IMR-90 (cell line): ENCODE data around the gene ALAS1. TPM values are rescaled to one million over a fixed set of nuclear protein-coding genes. Genes with fewer than 3 reads are reported as not detected.

Source experiments
- ATAC-seq: fragments of 200-7000 bp; cut with Tn5 transposase; 2 replicates; pipeline ENCODE4 v1.9.1; 2020; ENCODE audit warnings: low read depth, mild to moderate bottlenecking, moderate library complexity
- BruUV-seq: library from RNA; stranded (reverse); fragments of 400-500 nt; replicated peaks from 2 replicates; lab custom pipeline; 2021; lab: Mats Ljungman, UMichigan
- CTCF ChIA-PET: fragments of 300-600 bp; formaldehyde crosslinking; extraction: SDS; loops from one replicate; lab custom pipeline; 2021; ENCODE audit warnings: antibody characterized with exemption; lab: Yijun Ruan, JAX
- POLR2A ChIA-PET: fragments of 300-600 bp; sonication (Branson Sonifier 250); formaldehyde crosslinking; loops from one replicate; lab custom pipeline; 2022; ENCODE audit warnings: antibody characterized with exemption; ENCODE audit not compliant: unreplicated experiment; lab: Charles Lee
- DNase-seq: peaks from one replicate; pipeline ENCODE4 v3.0.0; 2013
- H2AFZ ChIP-seq: replicated peaks from 2 replicates; pipeline ENCODE3; 2013; ENCODE audit warnings: low read length, mild to moderate bottlenecking; ENCODE audit not compliant: poor library complexity
- H2AK5ac ChIP-seq: 2 replicates; pipeline ENCODE4 v1.6.1; 2013; ENCODE audit warnings: low read depth, low read length, inconsistent platforms
- H2AK9ac ChIP-seq: replicated peaks from 2 replicates; pipeline ENCODE3; 2013; ENCODE audit warnings: mild to moderate bottlenecking, low read depth, low read length, moderate library complexity; ENCODE audit not compliant: poor library complexity
- H2BK120ac ChIP-seq: 2 replicates; pipeline ENCODE4 v1.6.1; 2013; ENCODE audit warnings: low read depth, low read length, inconsistent platforms
- H2BK15ac ChIP-seq: 3 replicates; pipeline ENCODE4 v1.6.1; 2013; ENCODE audit warnings: low read depth, low read length, inconsistent platforms
- H2BK20ac ChIP-seq: 2 replicates; pipeline ENCODE4 v1.6.1; 2013; ENCODE audit warnings: low read depth, mild to moderate bottlenecking, inconsistent platforms, low read length, moderate library complexity
- H2BK5ac ChIP-seq: 2 replicates; pipeline ENCODE4 v1.6.1; 2013; ENCODE audit warnings: mild to moderate bottlenecking, low read depth, low read length, inconsistent platforms; ENCODE audit not compliant: poor library complexity, severe bottlenecking
- H3K14ac ChIP-seq: replicated peaks from 2 replicates; pipeline ENCODE4 v1.6.1; 2013; ENCODE audit warnings: low read depth, low read length, inconsistent platforms
- H3K18ac ChIP-seq: 2 replicates; pipeline ENCODE4 v1.6.1; 2013; ENCODE audit warnings: low read depth, low read length, control low read depth
- H3K23ac ChIP-seq: 2 replicates; pipeline ENCODE4 v1.6.1; 2013; ENCODE audit warnings: low read depth, low read length, inconsistent platforms
- H3K27ac ChIP-seq: 2 replicates; pipeline ENCODE4 v1.5.1; 2013; ENCODE audit warnings: mild to moderate bottlenecking, control low read depth, low read length; ENCODE audit not compliant: insufficient read depth
- H3K27me3 ChIP-seq: 2 replicates; pipeline ENCODE4 v1.6.1; 2013; ENCODE audit warnings: low read length; ENCODE audit not compliant: control insufficient read depth, insufficient read depth
- H3K36me3 ChIP-seq: 2 replicates; pipeline ENCODE4 v1.6.1; 2013; ENCODE audit warnings: low read length, mixed read lengths; ENCODE audit not compliant: control insufficient read depth, insufficient read depth
- H3K4ac ChIP-seq: 2 replicates; pipeline ENCODE4 v1.6.1; 2013; ENCODE audit warnings: low read depth, low read length, inconsistent platforms
- H3K4me1 ChIP-seq: 2 replicates; pipeline ENCODE4 v1.6.1; 2013; ENCODE audit warnings: low read length, mixed read lengths; ENCODE audit not compliant: control insufficient read depth, insufficient read depth
- H3K4me2 ChIP-seq: 2 replicates; pipeline ENCODE4 v1.6.1; 2013; ENCODE audit warnings: low read depth, mild to moderate bottlenecking, control low read depth, low read length, moderate library complexity
- H3K4me3 ChIP-seq: 2 replicates; pipeline ENCODE4 v1.5.1; 2013; ENCODE audit warnings: low read depth, mild to moderate bottlenecking, control low read depth, low read length, moderate library complexity; ENCODE audit not compliant: insufficient read depth
- H3K56ac ChIP-seq: 2 replicates; pipeline ENCODE4 v1.6.1; 2013; ENCODE audit warnings: low read length, inconsistent platforms; ENCODE audit not compliant: insufficient read depth; ENCODE audit errors: extremely low read depth
- H3K79me1 ChIP-seq, 2 experiments: 2 replicates each; pipeline ENCODE4 v1.6.1; 2013; ENCODE audit warnings: low read length in 2 of 2, inconsistent platforms in 1 of 2, low read depth in 1 of 2
- H3K9ac ChIP-seq: 2 replicates; pipeline ENCODE4 v1.6.1; 2013; ENCODE audit warnings: low read depth, low read length, control low read depth
- H3K9me1 ChIP-seq: 2 replicates; pipeline ENCODE4 v1.6.1; 2013; ENCODE audit warnings: low read length, inconsistent platforms; ENCODE audit not compliant: insufficient read depth
- H3K9me3 ChIP-seq: 2 replicates; pipeline ENCODE4 v1.6.1; 2013; ENCODE audit warnings: low read length; ENCODE audit not compliant: control insufficient read depth, insufficient read depth
- H4K20me1 ChIP-seq: 2 replicates; pipeline ENCODE4 v1.6.1; 2013; ENCODE audit warnings: low read length, inconsistent platforms; ENCODE audit not compliant: insufficient read depth
- H4K5ac ChIP-seq: 2 replicates; pipeline ENCODE4 v1.6.1; 2013; ENCODE audit warnings: mild to moderate bottlenecking, low read depth, low read length, control low read depth
- H4K8ac ChIP-seq, 2 experiments: 2 replicates each; pipeline ENCODE4 v1.6.1; 2013; ENCODE audit warnings: low read depth in 2 of 2, low read length in 2 of 2, control low read depth in 1 of 2, inconsistent platforms in 1 of 2
- H4K91ac ChIP-seq: 2 replicates; pipeline ENCODE4 v1.6.1; 2013; ENCODE audit warnings: low read depth, low read length, inconsistent platforms; ENCODE audit not compliant: insufficient read depth
- BHLHE40 ChIP-seq: fragments of 150-350 bp; IDR thresholded peaks from 2 replicates; pipeline ENCODE4 v1.6.1; 2016; ENCODE audit warnings: mild to moderate bottlenecking, low read depth, low read length
- CEBPB ChIP-seq: IDR thresholded peaks from 2 replicates; pipeline ENCODE4 v1.6.1; 2012; ENCODE audit warnings: low read depth, low read length, improper control_type of control experiment
- CTCF ChIP-seq: conservative IDR thresholded peaks from 2 replicates; pipeline ENCODE4 v1.5.1; 2012; ENCODE audit warnings: mild to moderate bottlenecking, low read depth, low read length, improper control_type of control experiment
- FOS ChIP-seq: fragments of 150-350 bp; IDR thresholded peaks from 2 replicates; pipeline ENCODE4 v1.6.1; 2016; ENCODE audit warnings: low read depth, low read length
- MXI1 ChIP-seq: IDR thresholded peaks from 2 replicates; pipeline ENCODE4 v1.6.1; 2012; ENCODE audit warnings: low read depth, mild to moderate bottlenecking, low read length, moderate library complexity, borderline replicate concordance
- NFE2L2 ChIP-seq: fragments of 150-350 bp; IDR thresholded peaks from 2 replicates; pipeline ENCODE4 v1.6.1; 2016; ENCODE audit warnings: low read depth, mild to moderate bottlenecking, low read length
- POLR2A ChIP-seq: IDR thresholded peaks from 2 replicates; pipeline ENCODE4 v1.6.1; 2012; ENCODE audit warnings: mild to moderate bottlenecking, low read depth, low read length
- RAD21 ChIP-seq: IDR thresholded peaks from 2 replicates; pipeline ENCODE4 v1.6.1; 2012; ENCODE audit warnings: low read length, improper control_type of control experiment
- RCOR1 ChIP-seq: IDR thresholded peaks from 2 replicates; pipeline ENCODE4 v1.6.1; 2012; ENCODE audit warnings: mild to moderate bottlenecking, low read length, improper control_type of control experiment; ENCODE audit not compliant: insufficient replicate concordance
- RFX5 ChIP-seq: IDR thresholded peaks from 2 replicates; pipeline ENCODE4 v1.8.0; 2012; ENCODE audit warnings: low read depth, mild to moderate bottlenecking, low read length, moderate library complexity
- WGBS, 2 experiments: methylation state at CpG; one replicate each; pipeline versions ENCODE4 v1.1.5 to v1.1.7; 2013; ENCODE audit warnings: missing lambda C conversion rate in 2 of 2; ENCODE audit not compliant: insufficient read length in 1 of 2; ENCODE audit errors: extremely low coverage in 2 of 2; 5-methylcytosine and 5-hydroxymethylcytosine counted together
- dilution Hi-C: fragments of 300-500 bp; cut with HindIII; formaldehyde crosslinking; loops from one replicate; pipeline ENCODE4 v1.14.3; 2018; ENCODE audit warnings: low sequenced_read_pairs; ENCODE audit not compliant: unreplicated experiment
- in situ Hi-C: fragments of 300-500 bp; cut with MboI; formaldehyde crosslinking; loops from 3 replicates; pipeline ENCODE4 v1.14.3; 2019; ENCODE audit warnings: low sequenced_read_pairs, inconsistent platforms, mixed read lengths
- intact Hi-C: fragments of 100-400 bp; cut with micrococcal nuclease; formaldehyde crosslinking; loops from 2 replicates; pipeline ENCODE4 v1.10.0; 2022
- polyA plus RNA-seq, 3 experiments: library from polyadenylated mRNA; depleted of rRNA; stranded (reverse); fragments of >200 nt; gene quantifications; 2 replicates each; pipeline ENCODE4 v1.2.3, GENCODE V29; 2012; ENCODE audit warnings: low replicate concordance in 1 of 3
- total RNA-seq: library from RNA; depleted of rRNA; stranded (reverse); fragments of >200 nt; gene quantifications from 2 replicates; pipeline ENCODE4 v1.2.3, GENCODE V29; 2012
- TF ChIP-seq, protein P1 (sequence below): fragments of 150-350 bp; IDR thresholded peaks from 2 replicates; pipeline ENCODE4 v1.6.1; 2017; ENCODE audit warnings: mild to moderate bottlenecking, antibody characterized with exemption, low read length, low read depth

ALAS1 gene
- total and polyA plus RNA-seq, 2 of the 4 experiments (the other 2 are of a cell fraction) = 32.8 to 47.2 TPM

DNA sequence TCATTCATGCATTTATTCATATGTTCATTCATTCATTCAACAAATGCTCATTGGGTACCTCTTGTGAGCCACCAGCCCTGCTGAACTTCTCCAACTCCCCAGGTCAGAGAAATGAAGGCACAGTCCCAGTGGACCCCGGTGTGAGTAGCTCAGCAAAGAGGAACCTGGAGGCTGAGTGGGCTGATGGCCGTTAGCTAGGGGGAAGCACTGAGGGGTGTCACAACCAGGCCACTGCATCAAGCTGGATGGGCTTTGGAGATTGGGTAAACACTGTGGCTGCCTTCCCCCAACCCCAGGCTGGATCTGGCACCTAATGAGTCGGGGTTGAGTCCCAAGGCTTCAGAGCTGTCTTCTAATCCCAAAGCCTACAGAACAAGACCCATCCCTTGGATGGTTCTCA, 12.1 kb upstream of the ALAS1 start:
- Histone ChIP-seq H2AK9ac (no peak overlapping the region), H2BK15ac (no peak overlapping the region), H2AFZ (no peak overlapping the region), H4K5ac (no peak overlapping the region), H3K79me1 (0 out of 4 replicates have a peak, but pooled peaks cover 0 to 3% of the 10 kb centered on the region in 2 experiments), H3K18ac (no peak overlapping the region), H2AK5ac (no peak overlapping the region), H3K4me2 (no peak overlapping the region), H3K9me1 (peaks cover 8% of the 10 kb centered on the region), H3K27me3 (peaks cover 2% of the 10 kb centered on the region), H2BK20ac (no peak overlapping the region), H3K14ac (no peak overlapping the region), H3K9me3 (no peaks in the 10 kb centered on the region), H3K56ac (no peak overlapping the region), H3K4ac (no peak overlapping the region), H3K9ac (no peak overlapping the region), H4K20me1 (no peaks in the 10 kb centered on the region), H2BK120ac (no peak overlapping the region), H4K8ac (no peak overlapping the region), H3K4me1 (peaks cover 9% of the 10 kb centered on the region), H3K36me3 (no peaks in the 10 kb centered on the region), H3K23ac (no peak overlapping the region), H4K91ac (no peak overlapping the region), H3K27ac (no peak overlapping the region), H3K4me3 (no peak overlapping the region), H2BK5ac (no peak overlapping the region)
- dilution Hi-C loops = no loop called here
- no peak for TF ChIP-seq POLR2A
- no peak for TF ChIP-seq CEBPB
- TF ChIP-seq, protein P1, sequence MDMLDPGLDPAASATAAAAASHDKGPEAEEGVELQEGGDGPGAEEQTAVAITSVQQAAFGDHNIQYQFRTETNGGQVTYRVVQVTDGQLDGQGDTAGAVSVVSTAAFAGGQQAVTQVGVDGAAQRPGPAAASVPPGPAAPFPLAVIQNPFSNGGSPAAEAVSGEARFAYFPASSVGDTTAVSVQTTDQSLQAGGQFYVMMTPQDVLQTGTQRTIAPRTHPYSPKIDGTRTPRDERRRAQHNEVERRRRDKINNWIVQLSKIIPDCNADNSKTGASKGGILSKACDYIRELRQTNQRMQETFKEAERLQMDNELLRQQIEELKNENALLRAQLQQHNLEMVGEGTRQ = no peak
- no peak for TF ChIP-seq NFE2L2
- no peak for TF ChIP-seq RAD21
- TF ChIP-seq BHLHE40 = no peak
- TF ChIP-seq RCOR1 = no peak
- no peak for TF ChIP-seq CTCF
- TF ChIP-seq FOS = no peak
- no peak for TF ChIP-seq RFX5
- no peak for TF ChIP-seq MXI1
- intact Hi-C loops = no loop called here
- CTCF ChIA-PET = no interaction called here
- no CpG with 5 or more reads among the region's 3 CpGs for WGBS, 2 experiments
- DNase-seq = no peak
- BruUV-seq = no TSS peak
- POLR2A ChIA-PET = no interaction called here
- in situ Hi-C loops = no loop called here
- ATAC-seq = no peak
